Fibroblast of pulmonary artery (primary cell): ENCODE measurements around the gene FAM90A26.
A peak's percentile ranks its signal among the peaks of the same experiment; 100 is the strongest.
"Not testable (repeated sequence)": the region's sequence is repeated elsewhere in the genome, so short reads cannot be mapped to it uniquely, and the experiment has no call there.

Experiments used
- DNase-seq: peaks from one replicate; pipeline ENCODE4 v3.0.0-alpha.2; 2010; ENCODE audit warnings: low read depth
- H3K4me3 ChIP-seq: replicated peaks from 2 replicates; pipeline ENCODE4 v1.5.1; 2011; ENCODE audit warnings: low read depth, mild to moderate bottlenecking, control low read depth, low read length, moderate library complexity

FAM90A26 gene

GRCh38 chr4:9152180-9153007, 17.8 kb upstream of the FAM90A26 start:
- H3K4me3 ChIP-seq, result peak overlapping the region; percentile 64
- peak; percentile 95 for DNase-seq

GRCh38 chr4:9153008-9153570, 17.1 kb upstream of the FAM90A26 start:
- H3K4me3 ChIP-seq, result peak overlapping the region; percentile 66

DNA sequence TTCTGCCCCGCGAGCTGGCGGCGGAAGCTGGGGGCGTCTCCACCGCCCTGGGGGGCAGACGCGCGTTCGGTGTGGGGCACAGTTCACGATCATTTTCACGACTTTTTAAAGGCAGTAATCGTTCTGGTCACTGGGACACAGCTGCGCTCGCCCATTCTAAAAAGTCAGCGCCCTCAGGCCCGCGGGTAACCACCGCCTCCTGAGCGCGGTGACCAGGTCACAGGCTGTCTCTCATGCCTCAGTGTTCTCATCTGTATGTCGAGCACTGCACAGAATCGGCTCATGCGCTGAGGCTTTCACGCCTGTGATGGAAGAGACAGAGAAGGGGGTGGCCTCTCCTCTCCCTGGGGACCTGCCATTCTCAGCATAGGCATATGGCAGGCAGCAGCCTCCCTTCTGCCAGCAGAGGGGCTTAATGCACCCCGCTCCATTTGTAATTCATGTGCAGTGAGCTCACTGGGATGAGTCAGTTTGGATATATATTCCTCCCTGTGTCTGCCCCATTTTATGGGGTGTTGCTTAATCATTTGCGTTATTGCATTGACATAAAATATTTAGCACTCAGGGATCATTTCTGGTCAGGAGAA, 16.5 kb upstream of the FAM90A26 start:
- H3K4me3 ChIP-seq, result peak overlapping the region; percentile 66
- peak; percentile 46 for DNase-seq

More at GRCh38 chr4:9153008-9153570, 17.1 kb upstream of the FAM90A26 start:
- peak; percentile 99 for DNase-seq

DNA sequence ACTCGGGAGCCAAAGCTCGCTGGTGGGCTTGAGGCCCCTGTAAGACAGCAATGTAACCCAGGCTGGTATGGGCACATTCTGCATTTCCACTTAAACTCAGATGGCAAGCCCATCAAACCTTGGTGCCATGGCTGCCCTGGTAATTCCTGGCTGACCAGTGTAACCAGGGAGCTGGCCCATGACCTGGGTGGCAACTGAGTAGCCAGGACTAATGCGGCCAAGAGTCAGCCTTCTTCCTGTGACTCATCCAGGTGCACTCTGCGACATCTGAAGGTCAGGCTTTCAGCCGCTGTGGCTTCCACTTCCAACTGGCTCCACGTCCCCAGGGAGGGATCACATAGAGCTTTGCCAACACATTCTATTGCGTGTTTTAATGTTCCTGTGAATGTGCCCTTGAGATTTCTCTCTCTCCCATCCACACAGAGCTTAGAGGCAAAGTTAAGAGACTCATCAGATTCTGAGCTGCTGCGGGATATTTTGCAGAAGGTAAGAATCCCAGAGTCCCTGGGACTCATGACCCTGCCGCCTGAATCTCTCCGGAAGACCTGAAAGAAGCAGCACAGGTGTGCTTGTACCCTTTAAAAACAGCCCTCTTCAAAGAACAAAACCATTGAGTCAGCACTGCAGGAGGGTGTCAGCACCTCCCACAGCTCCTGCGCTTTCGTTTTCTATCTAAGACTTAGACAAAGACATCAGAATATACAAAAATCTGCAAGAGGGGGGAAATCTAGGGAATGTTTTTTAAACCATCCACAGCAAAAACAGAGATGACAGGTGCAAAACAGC, 14.9 kb upstream of the FAM90A26 start:
- H3K4me3 ChIP-seq, DNase-seq: not testable (repeated sequence)

GRCh38 chr4:9158392-9158791, 11.8 kb upstream of the FAM90A26 start:
- not testable (repeated sequence) for H3K4me3 ChIP-seq, DNase-seq

GRCh38 chr4:9160046-9160445, 10.2 kb upstream of the FAM90A26 start:
- not testable (repeated sequence) for DNase-seq

GRCh38 chr4:9165990-9166389, 4.2 kb upstream of the FAM90A26 start:
- H3K4me3 ChIP-seq, DNase-seq: not testable (repeated sequence)

More at GRCh38 chr4:9160046-9160445, 10.2 kb upstream of the FAM90A26 start:
- H3K4me3 ChIP-seq, result not testable (repeated sequence)

DNA sequence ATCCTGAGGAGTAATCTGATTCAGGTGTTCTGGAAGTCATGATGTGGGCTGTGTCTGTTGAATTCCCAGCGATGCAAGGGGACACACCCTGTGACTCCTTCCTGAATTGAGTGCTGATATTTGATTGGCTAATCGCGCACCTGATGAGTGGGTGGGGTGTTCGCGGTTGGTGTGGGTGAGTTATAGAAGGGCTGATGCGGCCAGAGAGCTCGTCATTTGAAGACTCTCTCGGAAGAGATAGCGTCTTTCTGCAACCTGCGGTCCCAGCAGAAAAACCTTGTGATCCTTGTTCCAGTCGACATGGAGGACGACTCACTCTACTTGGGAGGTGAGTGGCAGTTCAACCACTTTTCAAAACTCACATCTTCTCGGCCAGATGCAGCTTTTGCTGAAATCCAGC, 40.1 kb downstream of the FAM90A26 start, which contains the start of gene USP17L10:
TSS of gene USP17L10 (plus strand) at position 301 of the 400 bp plus-strand sequence. CDS start at position 301, 0 bp downstream.
- H3K4me3 ChIP-seq, DNase-seq: not testable (repeated sequence)

DNA sequence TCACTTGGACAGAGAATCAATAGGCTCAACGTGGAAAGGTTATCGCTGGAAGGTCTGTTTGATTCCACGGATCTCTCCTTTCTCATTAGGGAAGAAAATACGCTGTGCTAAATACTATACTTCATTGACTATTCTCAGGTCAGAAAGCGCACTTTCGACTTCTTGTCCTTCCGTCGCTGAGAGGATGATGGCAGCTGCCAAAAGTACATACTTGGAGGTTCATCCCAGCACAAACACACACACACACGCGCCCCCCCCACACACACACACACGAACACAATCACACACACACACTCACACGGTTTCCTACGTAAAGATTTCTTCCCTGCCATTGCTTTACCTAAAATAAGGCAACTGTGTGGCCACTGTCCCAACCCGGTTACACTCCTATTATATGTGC, 44.5 kb downstream of the FAM90A26 start:
- DNase-seq, H3K4me3 ChIP-seq: not testable (repeated sequence)

GRCh38 chr4:9215105-9215504, 44.9 kb downstream of the FAM90A26 start, which contains the start of gene USP17L11:
Gene USP17L11, plus strand, starts transcription at chr4:9215405. Its CDS starts 0 bp downstream, at chr4:9215405.
- not testable (repeated sequence) for H3K4me3 ChIP-seq, DNase-seq

DNA sequence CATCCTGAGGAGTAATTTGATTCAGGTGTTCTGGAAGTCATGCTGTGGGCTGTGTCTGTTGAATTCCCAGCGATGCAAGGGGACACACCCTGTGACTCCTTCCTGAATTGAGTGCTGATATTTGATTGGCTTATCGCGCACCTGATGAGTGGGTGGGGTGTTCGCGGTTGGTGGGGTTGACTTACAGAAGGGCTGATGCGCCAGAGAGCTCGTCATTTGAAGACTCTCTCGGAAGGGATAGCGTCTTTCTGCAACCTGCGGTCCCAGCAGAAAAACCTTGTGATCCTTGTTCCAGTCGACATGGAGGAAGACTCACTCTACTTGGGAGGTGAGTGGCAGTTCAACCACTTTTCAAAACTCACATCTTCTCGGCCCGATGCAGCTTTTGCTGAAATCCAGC, 49.6 kb downstream of the FAM90A26 start, which contains the start of gene USP17L12:
TSS of gene USP17L12 (plus strand) at position 301 of the 400 bp plus-strand sequence. CDS start at position 301, 0 bp downstream.
- H3K4me3 ChIP-seq, DNase-seq: not testable (repeated sequence)

DNA sequence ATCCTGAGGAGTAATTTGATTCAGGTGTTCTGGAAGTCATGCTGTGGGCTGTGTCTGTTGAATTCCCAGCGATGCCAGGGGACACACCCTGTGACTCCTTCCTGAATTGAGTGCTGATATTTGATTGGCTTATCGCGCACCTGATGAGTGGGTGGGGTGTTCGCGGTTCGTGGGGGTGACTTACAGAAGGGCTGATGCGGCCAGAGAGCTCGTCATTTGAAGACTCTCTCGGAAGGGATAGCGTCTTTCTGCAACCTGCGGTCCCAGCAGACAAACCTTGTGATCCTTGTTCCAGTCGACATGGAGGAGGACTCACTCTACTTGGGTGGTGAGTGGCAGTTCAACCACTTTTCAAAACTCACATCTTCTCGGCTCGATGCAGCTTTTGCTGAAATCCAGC, 54.4 kb downstream of the FAM90A26 start, which contains the start of gene USP17L13:
TSS of gene USP17L13 (plus strand) at position 301 of the 400 bp plus-strand sequence. CDS start at position 301, 0 bp downstream.
- DNase-seq, H3K4me3 ChIP-seq: not testable (repeated sequence)
